Activated T-cell treated with anti-CD3 and anti-CD28 coated beads for 4 hours (primary cell): Measurements from ENCODE around the gene BUD23.
"Not testable (repeated sequence)": the region's sequence is repeated elsewhere in the genome, so short reads cannot be mapped to it uniquely, and the experiment has no call there.

Experiments
- DNase-seq: peaks from one replicate; pipeline ENCODE4 v3.0.0-alpha.2; 2020

The BUD23 gene, protein sequence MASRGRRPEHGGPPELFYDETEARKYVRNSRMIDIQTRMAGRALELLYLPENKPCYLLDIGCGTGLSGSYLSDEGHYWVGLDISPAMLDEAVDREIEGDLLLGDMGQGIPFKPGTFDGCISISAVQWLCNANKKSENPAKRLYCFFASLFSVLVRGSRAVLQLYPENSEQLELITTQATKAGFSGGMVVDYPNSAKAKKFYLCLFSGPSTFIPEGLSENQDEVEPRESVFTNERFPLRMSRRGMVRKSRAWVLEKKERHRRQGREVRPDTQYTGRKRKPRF

GRCh38 chr7:73683056-73683787 lies at the start of gene BUD23, which contains the start of gene DNAJC30:
Gene BUD23 (plus strand): TSS chr7:73683597. CDS start chr7:73683626, 29 bp downstream.
Gene DNAJC30 (minus strand): TSS chr7:73683453. CDS start chr7:73683423, 30 bp downstream.
- DNase-seq: peak; percentile 98

DNA sequence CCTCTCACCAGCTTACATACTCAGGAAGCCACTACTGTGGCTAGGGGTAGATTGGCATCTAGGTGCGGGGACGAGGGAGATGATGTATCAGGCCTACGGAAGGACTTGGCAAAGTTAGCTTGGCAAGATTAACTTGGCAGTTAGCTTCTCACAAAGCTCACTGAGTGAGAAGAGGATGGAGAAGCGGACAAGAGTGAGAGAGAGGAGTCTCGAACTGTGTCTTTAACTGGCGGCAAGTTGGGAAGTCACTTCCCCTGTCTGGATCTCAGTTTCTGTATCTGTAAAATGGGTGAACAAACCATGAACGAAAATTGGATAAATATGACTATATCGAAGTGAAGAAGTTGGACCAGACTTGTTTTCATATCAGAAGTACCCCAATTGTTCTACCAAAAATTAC lies 49.6 kb upstream of the BUD23 start:
- no peak for DNase-seq

DNA sequence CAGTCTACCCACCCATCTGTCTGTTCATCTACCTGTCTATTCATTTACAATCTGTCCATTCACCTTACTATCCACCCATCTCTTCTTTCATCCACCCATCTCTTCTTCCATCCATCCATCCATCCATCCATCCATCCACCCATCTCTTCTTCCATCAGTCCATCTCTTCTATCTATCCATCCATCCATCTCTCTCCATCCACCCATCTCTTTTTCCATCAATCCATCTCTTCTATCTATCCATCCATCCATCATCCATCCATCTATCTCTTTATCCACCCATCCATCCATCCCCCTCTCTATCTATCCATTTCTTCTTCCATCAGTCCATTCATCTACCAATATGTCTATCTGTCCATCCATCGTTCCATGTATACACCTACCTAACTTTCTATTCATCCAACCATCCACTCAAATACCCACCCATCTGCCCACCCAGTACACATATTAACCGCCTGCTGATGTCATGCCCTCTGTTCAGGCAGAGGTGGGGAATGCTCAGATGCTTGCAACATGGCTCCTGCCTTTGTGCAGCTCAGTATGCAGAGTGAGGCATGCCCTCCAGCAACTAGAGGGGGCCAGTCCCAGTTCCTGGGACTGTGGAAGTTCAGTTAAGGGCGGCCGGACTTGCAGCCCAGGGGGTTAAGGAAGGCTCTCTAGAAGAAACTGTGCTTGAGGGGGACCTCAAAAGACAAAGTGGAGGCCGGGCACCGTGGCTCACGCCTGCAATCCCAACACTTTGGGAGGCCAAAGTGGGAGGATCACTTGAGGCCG lies 47.8 kb upstream of the BUD23 start:
- DNase-seq: no peak

- DNase-seq: no peak
These were observed 44.5 kb upstream of the BUD23 start for GRCh38 chr7:73638911-73639310.

- no peak for DNase-seq
These were observed 40.6 kb upstream of the BUD23 start for GRCh38 chr7:73642834-73643233.

DNA sequence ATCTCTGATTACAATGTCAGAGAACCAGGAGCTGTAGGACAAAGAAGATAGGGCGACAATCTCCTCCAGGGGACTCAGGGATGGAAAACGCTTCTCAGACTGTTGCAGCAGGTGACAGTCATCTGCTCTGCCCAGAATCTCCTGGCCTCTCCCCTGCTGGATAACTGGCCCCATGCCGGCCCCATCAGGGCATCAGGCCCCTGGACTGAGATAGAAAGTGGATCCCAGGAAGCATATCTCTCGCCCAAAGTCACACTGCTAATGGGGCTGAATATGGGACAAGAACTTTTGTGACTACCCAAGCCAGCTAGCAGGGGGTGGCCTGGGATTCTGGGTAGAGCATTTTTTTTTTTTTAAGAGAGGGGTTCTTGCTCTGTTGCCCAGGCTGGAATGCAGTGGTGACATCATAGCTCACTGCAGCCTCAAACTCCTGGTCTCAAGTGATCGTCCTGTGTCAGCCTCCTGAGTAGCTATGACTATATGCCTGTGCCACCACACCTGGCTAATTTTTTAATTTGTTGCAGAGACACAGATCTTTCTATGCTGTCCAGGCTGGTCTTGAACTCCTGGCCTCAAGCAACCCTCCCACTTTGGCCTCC lies 38.6 kb upstream of the BUD23 start:
- DNase-seq: no peak

DNA sequence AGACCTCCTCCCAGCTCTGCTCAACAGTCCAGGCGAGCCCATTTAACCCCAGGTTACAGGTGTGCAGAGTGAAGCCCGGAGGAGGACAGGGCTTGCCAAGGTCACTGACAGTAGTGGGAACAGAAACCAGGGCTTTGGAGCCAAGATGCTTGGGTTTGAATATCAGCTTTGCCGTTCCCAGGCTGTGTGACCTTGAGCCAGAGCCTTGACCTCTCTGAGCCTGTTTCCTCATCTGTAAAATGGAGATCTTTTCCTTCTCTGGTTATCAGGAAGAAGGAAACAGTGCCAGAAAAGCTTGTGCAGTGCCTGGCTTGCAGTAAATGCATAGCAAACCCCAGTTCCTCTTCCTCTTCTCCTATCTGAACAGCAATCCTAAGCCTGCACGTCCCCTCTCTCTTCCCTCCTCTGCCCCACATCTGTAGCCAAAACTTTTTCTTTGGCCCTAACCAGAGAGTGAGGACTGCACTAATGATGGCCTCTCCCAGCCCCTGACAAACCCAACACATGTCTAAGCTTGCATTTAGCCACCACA lies 37.7 kb upstream of the BUD23 start:
- DNase-seq: no peak

DNA sequence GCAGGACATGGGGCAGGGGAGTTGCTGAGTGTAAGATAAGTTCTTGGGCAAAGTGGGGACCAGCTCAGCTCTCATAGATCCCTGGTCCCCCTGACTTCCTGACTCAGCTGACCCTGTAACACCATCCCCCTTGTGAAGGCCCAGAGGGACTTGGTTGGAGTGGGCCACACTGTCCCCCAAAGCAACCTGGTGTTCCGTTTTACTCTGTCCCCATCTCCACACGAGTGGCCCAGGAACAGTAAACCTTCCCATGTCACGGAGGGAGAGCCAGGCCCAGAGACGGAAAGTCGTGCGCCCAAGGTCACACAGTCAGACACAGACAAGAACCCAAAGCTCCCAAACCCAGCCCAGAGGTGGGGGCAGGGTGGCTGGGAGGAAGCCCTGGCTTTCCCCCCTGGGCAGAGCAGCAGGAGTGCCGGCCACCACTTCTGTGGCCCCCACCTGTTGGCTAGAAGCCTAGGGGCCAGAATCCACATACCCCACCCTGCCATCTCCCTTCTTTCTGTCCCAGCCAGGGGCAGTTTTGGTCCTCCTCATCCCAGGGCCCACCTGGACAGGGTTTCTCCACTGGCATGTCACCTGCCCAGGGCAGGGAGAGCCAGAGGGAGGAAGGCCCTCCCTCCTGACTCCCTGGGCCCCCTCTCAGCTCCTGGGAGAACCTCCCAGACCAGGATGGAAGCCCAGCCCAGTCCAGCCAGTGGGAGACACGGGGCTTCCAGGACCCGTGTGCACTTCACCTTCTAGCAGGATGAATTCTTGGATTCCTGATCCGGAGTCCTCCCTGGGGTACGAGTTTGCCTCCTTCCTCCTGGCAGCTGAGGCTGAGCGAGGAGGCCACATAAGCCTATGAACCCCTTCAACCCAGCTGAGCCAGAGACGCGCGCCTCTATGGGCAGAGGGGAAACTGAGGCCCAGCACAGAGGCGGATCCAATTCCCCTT lies 36.3 kb upstream of the BUD23 start:
- DNase-seq: no peak

GRCh38 chr7:73647725-73648592 lies 35.4 kb upstream of the BUD23 start:
- no peak for DNase-seq

DNA sequence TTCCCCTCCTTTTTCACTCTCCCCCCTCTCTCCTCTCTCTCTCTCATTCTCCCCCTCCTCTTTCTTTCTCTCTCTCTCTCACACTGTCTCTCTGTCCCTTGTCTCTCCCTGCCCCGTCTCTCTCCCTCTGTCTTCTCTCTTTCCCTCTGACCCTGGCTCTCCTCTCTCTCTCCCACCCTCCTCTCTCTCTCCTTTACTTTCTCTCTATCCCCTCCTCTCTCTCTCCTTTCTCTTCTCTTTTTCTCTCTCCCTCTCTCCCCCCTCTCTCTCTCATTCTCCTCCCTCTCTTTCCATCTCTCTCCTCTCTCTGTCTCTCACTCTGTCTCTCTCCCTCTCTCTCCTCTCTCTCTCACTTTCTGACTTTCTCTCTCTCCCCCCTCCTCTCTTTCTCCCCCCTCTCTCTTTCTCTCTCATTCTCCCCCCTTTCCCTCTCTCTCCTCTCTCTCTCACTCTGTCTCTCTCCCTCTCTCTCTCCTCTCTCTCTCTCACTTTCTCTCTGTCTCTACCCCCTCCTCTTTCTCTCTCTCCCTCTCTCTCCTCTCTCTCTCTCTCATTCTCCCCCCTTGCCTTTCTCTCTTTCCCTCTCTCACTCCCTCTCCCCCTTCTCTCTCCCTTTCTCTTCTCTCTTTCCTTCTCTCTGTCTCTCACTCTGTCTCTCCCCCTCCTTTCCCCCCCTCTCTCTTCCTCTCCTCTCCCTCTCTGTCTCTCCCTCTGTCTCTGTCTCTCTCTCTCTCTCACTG lies 34.6 kb upstream of the BUD23 start:
- no peak for DNase-seq

DNA sequence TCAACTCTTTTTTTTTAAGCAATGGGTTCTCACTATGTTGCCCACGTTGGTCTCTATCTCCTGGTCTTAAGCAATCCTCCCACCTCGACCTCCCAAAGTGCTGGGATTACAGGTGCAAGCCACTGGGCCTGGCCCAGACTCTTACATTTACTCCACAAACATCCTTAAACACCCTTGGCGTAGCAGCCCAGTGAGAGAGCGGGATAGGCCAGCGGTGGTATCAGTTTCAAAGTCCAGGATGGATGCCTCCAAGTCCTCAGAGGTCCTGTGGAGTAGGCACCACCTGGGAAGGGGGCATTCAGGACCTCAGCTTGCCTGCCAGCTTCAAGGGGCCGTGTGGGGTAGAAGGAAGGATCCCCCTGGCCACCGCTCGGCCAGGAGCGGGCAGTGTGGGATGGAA lies 33.8 kb upstream of the BUD23 start:
- no peak for DNase-seq

DNA sequence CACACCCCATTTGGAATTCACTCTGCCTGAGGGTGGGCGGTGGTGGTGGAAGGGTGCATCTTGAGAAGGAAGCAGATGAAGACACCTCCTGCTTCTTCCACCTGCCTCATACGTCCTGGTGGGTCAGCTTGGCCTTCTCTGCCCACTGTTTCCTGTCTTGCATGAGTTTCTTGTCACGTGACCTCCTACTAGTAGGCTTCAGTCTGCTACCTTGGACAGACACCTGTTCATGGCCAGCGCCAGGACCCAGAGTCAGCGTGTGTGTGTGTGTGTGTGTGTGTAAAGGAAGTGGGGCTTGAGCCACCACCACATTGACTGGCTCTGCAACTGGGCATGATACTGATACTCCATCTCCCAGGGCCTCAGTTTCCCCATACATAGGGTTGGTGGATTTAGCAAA lies 32.9 kb upstream of the BUD23 start:
- DNase-seq: no peak

- DNase-seq: no peak
These were observed 30.9 kb upstream of the BUD23 start for GRCh38 chr7:73652541-73652949.

DNA sequence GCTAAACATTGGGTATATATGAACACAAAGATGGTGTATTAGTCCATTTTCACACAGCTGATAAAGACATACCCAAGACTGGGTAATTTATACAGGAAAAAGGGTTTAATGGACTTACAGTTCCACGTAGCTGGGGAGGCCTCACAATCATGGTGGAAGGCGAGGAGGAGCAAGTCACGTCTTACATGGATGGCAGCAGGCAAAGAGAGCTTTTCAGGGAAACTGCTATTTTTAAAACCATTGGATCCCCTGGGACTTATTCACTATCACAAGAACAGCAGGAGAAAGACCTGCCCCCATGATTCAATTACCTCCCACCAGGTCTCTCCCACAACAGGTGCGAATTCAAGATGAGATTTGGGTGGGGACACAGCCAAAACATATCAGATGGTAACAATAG lies 28.1 kb upstream of the BUD23 start:
- not testable (repeated sequence) for DNase-seq

DNA sequence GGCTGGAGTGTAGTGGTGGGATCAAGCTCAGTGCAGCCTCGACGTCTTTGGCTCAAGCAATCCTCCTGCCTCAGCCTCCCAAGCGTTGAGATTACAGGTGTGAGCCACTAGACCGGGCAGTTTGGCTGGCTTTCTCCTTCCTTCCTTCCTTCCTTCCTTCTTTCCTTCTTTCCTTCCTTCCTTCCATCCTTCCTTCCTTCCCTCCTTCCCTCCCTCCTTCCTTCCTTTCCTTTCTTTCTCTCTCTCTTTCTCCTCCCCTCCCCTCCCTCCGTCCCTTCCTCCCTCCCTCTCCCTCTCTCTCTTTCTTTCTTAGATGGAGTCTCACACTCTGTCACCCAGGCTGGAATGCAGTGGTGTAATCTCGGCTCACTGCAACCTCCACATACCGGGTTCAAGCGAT lies 23.4 kb upstream of the BUD23 start:
- DNase-seq: no peak

GRCh38 chr7:73660594-73660993 lies 22.8 kb upstream of the BUD23 start:
- DNase-seq: not testable (repeated sequence)

- DNase-seq: no peak
These were observed 20.4 kb upstream of the BUD23 start for GRCh38 chr7:73663033-73663432.

GRCh38 chr7:73667344-73668102 lies 15.9 kb upstream of the BUD23 start, which contains the start of gene VPS37D:
Gene VPS37D (plus strand): TSS chr7:73667831. CDS start chr7:73667959, 128 bp downstream.
- peak; percentile 95 for DNase-seq
